Raji (cell line): ENCODE measurements around the gene PROB1.
A peak's percentile ranks its signal among the peaks of the same experiment; 100 is the strongest.

Experiments used
- POLR2A ChIP-seq: IDR thresholded peaks from 2 replicates; pipeline ENCODE4 v1.6.1; 2011; ENCODE audit warnings: low read depth, low read length, control low read depth; ENCODE audit not compliant: insufficient read depth

Gene PROB1

DNA sequence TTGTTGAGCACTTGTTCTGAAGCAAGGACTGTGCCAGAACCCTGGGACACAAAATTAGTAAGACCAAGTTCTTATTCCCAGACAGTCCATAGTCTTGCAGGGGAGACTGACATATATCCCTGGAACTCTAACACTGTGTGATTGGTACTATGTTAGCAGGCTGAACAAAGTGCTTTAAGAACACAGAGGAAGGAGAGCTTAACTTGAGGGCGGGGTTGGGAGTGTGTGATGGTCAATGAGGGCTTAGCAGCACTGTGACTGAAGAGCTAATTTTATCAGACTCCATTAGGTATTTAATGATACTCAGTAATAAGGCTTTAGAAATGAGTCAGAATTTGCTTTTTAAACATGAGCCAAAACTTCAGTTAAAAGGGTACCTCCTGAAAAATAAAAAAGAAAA lies 23.9 kb upstream of the PROB1 start:
- no peak for TF ChIP-seq POLR2A

DNA sequence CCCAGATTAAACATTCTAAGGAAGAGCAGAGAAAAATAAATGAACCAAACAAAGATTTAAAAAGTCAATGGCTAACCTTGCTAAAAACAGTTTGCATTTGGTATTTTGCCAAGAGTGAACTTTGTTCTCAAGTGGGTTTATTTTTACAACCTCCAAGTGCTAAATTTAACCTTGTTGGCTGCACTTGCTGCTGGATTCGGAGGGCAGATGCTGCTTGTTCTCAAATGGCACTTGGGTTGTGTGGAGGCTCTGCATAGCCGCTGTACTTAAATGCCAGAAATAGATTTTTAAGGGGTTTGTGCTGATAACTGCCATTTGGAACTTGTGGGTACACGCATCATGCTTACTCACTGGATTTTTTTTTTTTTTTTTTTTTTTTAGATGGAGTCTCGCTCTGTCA lies 22.3 kb upstream of the PROB1 start:
- TF ChIP-seq POLR2A = no peak

DNA sequence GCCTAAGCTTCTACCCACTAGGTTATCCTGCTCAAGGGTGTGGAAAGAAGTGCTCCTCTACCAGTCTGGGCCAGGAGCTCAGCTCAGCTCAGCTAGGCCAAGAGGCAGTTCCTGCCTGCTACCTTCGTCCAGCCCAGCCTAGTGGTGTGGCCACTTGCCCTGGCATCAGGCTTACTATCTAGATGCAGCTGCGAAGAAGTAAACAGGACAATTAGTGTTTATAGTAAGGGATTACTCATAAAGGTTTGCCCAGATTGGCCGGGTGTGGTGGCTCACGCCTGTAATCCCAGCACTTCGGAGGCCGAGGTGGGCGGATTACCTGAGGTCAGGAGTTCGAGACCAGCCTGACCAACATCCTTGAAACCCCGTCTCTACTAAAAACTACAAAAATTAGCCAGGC lies 21.7 kb upstream of the PROB1 start:
- no peak for TF ChIP-seq POLR2A

DNA sequence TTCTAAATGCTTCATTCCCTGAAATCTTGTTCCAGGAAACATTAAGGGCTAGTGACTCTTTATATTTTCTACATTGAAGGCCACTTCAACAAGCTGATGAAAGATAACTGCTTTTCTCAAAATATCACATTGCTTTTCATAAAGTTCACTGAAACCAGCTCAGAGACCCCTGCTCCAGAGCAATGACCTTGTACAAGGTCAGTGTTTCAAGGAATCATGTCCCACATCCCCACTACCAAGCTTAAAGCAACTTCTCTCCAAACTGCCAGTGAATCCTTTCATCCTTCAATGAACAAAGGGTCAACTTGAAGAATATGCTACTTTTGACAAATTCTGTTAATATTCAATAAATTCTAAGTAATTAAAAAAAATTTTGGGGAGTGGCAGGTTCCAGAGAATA lies 21.0 kb upstream of the PROB1 start:
- TF ChIP-seq POLR2A = no peak

DNA sequence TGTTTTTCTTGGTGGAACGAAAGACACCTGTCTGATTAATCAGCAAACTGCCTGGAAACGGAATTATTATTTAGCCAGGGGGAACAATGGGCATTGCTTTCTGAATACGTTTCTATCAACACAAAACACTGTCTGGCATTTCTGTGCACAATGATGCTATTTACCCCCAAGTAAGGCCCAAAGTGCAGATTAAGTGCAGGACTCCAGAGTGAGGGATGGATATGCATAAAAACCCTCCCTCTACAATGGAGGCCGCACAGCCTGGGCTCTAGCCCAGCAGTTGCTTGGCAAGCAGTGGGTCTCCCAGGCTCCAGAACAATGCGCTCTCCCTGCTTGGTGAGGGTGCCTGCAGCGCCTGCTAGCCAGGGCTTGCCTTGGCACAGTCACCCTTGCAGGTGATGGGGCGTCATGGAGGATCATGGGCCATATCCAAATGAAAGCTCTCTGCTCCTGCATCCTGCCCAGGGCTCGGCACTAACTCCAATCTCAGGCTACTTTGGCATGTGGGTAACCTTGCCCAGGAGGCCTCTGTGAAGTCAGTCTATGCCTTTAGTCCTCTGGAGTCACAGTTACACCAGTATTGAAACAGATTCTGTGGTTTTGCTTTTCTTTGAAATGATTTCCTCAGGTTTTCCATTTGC lies 20.4 kb upstream of the PROB1 start:
- no peak for TF ChIP-seq POLR2A

DNA sequence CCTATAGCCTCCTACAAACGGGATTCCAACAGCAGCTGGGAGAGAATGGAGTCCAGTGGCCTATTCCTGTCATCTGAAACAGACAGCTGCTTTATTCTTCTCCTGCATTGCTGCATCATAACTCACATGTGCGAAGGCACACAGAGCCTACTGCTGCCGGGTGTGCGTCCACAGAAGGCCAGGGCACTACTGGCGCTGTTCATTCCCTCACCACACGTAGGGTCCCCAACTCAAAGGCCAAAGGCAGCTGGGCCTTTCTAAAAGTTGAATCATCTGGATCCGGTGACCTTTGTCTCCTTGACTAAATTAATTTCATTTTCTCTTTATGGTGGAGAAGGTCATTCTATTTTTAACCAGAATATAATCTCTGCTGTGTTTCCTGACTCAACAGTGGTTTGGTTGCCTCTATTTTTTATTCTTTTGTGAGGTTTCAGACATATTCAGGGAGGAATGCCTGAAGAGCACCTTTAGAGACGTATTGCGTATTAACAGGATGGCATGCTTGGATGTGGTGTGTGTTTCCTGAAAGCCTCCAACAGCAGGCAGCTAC lies 19.8 kb upstream of the PROB1 start:
- no peak for TF ChIP-seq POLR2A

DNA sequence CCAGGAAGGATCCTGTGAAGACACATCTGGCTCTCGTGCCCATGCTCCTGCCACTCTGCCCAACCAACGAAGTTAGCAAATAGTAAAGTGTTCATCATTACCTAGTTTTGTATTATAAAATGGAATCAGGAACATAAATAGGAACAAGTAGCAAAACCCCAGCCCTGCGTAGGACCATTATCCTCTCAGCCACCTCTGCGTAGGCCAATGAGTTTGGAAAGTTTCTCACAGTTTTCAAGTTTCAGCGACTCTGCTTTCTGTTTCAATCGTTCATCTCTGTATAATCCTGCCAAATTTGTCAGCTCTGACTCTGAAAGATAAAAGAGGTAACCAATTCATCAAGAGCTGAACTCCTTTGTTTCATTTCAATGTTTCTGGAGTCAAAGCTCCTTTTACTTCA lies 19.1 kb upstream of the PROB1 start:
- no peak for TF ChIP-seq POLR2A

DNA sequence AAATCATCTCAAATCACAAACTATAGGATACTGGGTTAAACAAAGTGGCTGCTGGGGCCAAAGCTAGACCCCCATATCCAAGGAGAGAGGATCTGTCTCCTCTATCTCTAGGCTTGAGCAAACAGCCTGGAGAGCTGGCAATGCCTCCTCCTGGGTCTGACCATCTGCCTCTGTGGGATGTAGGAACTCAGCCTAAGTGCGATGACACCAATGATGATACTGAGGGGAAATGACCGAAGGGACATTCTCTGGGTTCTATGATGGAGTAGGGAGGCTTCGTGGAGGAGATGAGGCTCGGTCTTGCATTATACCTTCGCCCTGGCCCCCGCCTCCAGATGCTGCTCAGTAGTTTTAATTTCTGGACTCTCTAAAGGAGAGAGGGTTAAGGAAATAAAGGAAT lies 18.2 kb upstream of the PROB1 start:
- TF ChIP-seq POLR2A = no peak

DNA sequence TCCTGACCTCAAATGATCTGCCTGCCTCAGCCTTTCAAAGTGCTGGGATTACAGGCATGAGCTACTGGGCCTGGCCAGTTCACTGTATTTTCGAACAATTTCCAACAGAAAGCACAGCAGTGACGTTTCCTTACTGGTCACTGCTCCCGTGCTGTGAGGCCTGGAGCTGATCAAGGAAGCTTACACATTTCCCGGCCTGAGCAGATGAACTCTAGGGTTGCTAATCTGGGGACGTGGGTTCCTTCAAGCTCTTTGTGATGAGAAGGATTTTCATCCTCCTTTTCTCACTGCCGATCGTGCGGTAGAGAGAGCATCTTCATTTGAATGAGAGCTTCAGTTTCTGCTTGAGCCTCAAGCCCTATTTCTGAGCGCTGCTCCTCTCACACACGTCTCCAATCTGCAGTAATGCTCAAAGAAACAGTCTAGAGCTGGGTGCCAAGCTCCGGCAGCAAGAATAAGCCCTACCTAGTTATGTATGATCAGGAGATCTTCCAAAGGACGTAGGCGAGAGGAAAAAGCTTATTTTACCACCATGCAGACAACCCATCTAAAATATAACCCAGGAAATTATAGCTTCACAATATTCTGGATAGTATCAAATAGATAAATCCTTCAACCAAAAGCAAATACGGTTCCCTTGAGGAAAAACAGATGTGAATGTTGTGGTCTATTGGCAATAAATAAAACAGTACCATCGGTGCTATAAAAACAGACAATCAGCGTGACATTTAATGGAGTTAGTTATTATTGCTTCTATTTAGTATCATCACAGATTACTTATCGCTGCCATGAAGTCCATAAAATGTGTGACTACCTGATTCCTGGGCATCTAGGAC lies 16.3 kb upstream of the PROB1 start:
- no peak for TF ChIP-seq POLR2A

DNA sequence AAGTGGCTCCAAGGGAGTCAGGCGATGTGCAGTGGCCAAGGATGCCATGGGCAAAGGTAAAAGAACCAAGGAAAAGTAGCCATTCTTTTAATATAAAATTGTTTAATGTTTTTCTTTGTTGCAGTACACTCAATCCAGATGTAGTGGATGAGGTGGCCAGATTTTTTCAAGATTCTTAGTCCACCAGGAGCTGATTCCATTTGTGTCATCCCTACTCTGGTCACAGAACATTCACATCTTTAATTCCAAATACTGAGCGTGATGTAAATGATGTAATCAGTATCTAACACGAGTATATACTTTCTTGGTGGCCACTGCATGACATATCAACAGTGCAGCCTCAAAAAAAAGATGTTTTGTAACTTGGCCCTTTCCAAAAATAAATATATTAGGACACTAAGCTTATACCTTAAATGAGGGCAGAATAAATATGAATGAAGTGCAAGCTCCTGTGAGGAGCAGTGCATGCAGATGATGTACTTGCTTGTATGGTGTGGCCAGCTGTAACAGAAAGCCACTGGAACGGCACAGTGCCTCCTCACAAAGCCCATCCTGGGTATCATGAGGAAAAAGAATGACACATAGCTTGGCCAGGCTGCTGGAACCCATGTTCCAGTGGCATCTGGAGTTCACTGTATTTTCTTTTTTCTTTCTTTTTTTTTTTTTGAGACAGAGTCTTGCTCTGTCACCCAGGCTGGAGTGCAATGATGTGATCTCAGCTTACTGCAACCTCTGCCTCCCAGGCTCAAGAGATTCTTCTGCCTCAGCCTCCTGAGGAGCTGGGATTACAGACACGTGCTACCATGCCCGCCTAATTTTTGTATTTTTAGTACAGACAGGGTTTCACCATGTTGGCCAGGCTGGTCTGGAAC lies 15.5 kb upstream of the PROB1 start:
- no peak for TF ChIP-seq POLR2A

DNA sequence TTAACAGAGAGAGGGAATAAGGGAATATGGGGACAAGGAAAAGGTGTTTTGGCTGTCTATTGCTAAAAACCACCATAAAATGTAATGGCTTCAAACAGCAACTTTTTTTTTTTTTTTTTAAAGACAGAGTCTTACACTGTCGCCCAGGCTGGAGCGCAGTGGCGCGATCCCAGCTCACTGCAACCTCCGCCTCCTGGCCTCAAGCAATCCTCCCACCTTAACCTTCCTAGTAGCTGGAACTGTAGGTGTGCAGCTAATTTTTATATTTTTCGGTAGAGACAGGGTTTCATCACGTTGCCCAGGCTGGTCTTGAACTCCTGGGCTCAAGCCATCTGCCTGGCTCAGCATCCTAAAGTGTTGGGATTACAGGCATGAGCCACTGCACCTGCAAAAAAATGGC lies 13.3 kb upstream of the PROB1 start:
- TF ChIP-seq POLR2A = no peak

DNA sequence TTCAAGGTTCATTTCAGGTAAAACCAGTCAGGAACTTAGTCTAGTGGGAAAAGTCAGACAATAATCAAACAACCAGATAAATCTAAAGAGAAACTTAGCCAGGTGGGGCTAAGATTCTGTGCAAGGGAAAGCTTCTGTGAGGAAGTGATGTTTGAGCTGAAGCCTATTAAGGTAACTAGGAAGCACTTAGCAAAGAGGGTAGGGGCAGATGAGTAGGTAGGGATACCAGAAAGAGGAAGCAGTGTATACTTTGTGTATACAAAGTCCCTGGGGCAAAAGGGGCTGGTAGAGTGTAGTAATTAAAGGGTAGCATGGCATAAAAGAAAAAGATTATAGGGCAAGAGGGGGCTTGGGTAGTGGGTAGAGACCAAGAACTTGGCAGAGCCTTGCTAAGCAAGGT lies 12.6 kb upstream of the PROB1 start:
- 0 out of 2 replicates have a peak, but pooled peaks have one; percentile 22 for TF ChIP-seq POLR2A

DNA sequence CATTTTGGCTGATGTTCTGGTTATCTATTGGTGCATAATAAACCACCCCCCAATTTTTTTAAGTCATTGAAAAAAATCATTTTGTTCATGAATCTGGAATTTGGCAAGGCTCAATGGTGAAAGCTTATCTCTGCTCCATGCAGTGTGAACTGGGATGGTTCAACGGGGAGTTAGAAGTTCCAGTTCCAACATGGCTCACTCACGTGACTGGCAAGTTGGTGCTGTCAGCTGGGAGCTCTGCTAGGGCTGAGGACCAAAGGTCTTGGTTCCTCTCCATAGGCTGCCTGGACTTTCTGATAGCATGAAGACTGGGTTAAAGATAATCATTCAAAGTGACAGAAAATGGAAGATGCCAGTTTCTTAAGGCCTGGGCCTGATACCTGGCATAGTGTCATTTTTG lies 12.1 kb upstream of the PROB1 start:
- TF ChIP-seq POLR2A = no peak

DNA sequence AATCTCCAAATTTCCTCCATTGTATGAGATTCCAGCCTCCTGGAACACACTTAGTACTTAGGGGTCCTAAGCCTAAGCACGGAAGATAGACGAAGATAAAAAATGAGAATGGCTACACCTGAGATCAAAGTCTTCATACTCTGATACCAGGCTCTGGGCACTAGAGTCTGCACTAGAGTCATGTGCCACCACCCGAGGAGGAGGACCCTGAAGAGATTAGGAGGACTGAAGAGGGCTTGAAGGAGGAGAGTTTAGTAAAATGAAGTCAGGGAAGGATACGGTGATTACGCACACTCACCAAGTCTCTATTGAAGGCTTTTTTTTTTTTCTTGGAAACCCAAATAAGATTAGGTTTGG lies 9.6 kb upstream of the PROB1 start:
- TF ChIP-seq POLR2A = no peak

DNA sequence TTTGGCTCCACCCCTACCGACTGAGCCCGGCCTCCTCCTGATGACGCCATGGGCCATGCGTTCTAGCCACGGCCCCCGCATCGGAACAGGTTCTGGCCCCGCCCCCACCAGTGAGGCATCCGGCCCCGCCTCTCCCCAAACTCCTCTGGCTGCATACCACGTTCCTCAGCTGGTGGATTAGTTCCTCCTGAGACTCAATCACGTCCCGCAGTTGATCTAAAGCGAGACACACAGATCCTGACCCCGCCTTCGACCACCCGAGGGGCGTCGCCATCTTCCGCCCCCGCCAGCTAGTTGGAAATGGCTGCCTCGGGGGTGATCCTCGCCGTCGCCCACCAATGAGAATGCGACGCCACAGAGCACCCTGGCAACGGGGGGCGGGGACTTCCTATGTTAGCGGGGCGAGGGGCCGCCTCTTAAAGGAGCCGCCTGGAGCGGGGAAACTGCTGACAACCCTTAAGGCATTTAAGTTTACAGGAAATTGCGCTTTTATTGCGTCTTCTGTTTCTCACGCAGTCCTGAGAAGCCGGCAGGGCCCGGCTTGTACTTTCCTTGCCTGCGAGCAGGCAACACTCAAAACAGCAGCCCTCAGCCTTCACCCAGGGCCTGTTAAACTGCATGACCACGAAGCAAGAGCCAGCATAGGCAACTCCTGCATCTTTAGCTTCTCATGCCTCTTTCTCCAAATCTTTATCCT lies 9.0 kb upstream of the PROB1 start, which contains the start of gene SPATA24:
Gene SPATA24, minus strand, starts transcription at position 303 of the 697 bp plus-strand sequence. Its CDS starts 29 bp downstream, at position 274.
- peak; percentile 59 for TF ChIP-seq POLR2A
